T-cell (primary cell): ENCODE data around the gene DDAH1. TPM values are rescaled to one million over a fixed set of nuclear protein-coding genes. Genes with fewer than 3 reads are reported as not detected.
A peak's percentile ranks its signal among the peaks of the same experiment; 100 is the strongest.

Experiments used
- ATAC-seq, 4 experiments: fragments of 200-7000 bp in 3 of 4; fragments of 150-1000 bp in 1 of 4; cut with Tn5 transposase; replicated peaks in 1 of 4; 1 replicate in 3 of 4; 2 replicates in 1 of 4; pipeline ENCODE4 v1.10.0; 2021; ENCODE audit warnings: moderate library complexity in 3 of 4, mild to moderate bottlenecking in 2 of 4, moderate number of reproducible peaks in 1 of 4
- CTCF ChIA-PET, 2 donors: fragments of 300-600 bp; sonication (Branson Sonifier 250); formaldehyde crosslinking; loops; one replicate each; lab custom pipeline; 2022; ENCODE audit warnings: antibody characterized with exemption in 2 of 2; lab: Charles Lee
- POLR2A ChIA-PET, 2 donors: fragments of 300-600 bp; sonication (Branson Sonifier 250); formaldehyde crosslinking; loops; one replicate each; lab custom pipeline; 2022; ENCODE audit warnings: antibody characterized with exemption in 2 of 2; lab: Charles Lee
- DNase-seq, 35 experiments: peaks; one replicate each; pipeline versions ENCODE4 v3.0.0 to v3.0.0-alpha.2; 2013 to 2023
- H3K27ac ChIP-seq: one replicate; pipeline ENCODE4 v1.5.1; 2013; ENCODE audit warnings: low read length
- H3K27me3 ChIP-seq, 2 experiments: replicated peaks in 1 of 2; 1 replicate in 1 of 2; 2 replicates in 1 of 2; pipeline versions ENCODE4 v1.6.1 to v1.7.0; 2013; ENCODE audit warnings: low read length in 1 of 2, mixed read lengths in 1 of 2; ENCODE audit not compliant: control insufficient read depth in 2 of 2, insufficient read depth in 2 of 2; ENCODE audit errors: extremely low read depth in 1 of 2
- H3K36me3 ChIP-seq, 2 donors: 1 replicate in 1 of 2; 2 replicates in 1 of 2; pipeline versions ENCODE4 v1.6.1 to v1.7.0; 2013; ENCODE audit warnings: low read length in 1 of 2; ENCODE audit not compliant: control insufficient read depth in 2 of 2, insufficient read depth in 1 of 2; ENCODE audit errors: extremely low read depth in 1 of 2
- H3K4me1 ChIP-seq, 2 experiments: 1 replicate in 1 of 2; 2 replicates in 1 of 2; pipeline versions ENCODE4 v1.6.1 to v1.7.0; 2013; ENCODE audit warnings: low read length in 2 of 2, mixed read lengths in 1 of 2; ENCODE audit not compliant: insufficient read depth in 2 of 2, control insufficient read depth in 1 of 2; ENCODE audit errors: extremely low read depth in 1 of 2
- H3K4me3 ChIP-seq, 2 donors: 1 replicate in 1 of 2; 2 replicates in 1 of 2; pipeline versions ENCODE4 v1.5.1 to v1.7.0; 2013; ENCODE audit warnings: mild to moderate bottlenecking in 2 of 2, low read length in 1 of 2, moderate library complexity in 1 of 2; ENCODE audit not compliant: control insufficient read depth in 1 of 2; ENCODE audit errors: extremely low read depth in 1 of 2
- H3K9me3 ChIP-seq: 2 replicates; pipeline ENCODE4 v1.7.0; 2013
- H3K27ac Mint-ChIP-seq, 2 donors: one replicate each; pipeline ENCODE4 v1.8.0; 2020 to 2021; ENCODE audit warnings: mild to moderate bottlenecking in 2 of 2, mixed read lengths in 2 of 2
- H3K27me3 Mint-ChIP-seq, 2 donors: one replicate each; pipeline ENCODE4 v1.8.0; 2021 to 2022; ENCODE audit warnings: mixed read lengths in 2 of 2
- H3K36me3 Mint-ChIP-seq: one replicate; pipeline ENCODE4 v1.8.0; 2021; ENCODE audit warnings: mixed read lengths
- H3K4me1 Mint-ChIP-seq, 3 donors: one replicate each; pipeline ENCODE4 v1.8.0; 2020 to 2022; ENCODE audit warnings: mixed read lengths in 3 of 3, mild to moderate bottlenecking in 1 of 3
- H3K4me3 Mint-ChIP-seq, 3 donors: one replicate each; pipeline ENCODE4 v1.8.0; 2020 to 2022; ENCODE audit warnings: mild to moderate bottlenecking in 3 of 3, mixed read lengths in 3 of 3, moderate library complexity in 3 of 3
- H3K9me3 Mint-ChIP-seq, 3 donors: one replicate each; pipeline ENCODE4 v1.8.0; 2020 to 2022; ENCODE audit warnings: mixed read lengths in 3 of 3
- WGBS: methylation state at CpG from one replicate; pipeline ENCODE4 v1.1.5; 2013; ENCODE audit warnings: missing lambda C conversion rate; ENCODE audit not compliant: insufficient coverage; 5-methylcytosine and 5-hydroxymethylcytosine counted together
- total RNA-seq, 35 experiments: library from RNA in 6 of 35; stranded (reverse) in 6 of 35; fragments of 120-200 nt in 1 of 35; gene quantifications; one replicate each; pipeline versions ENCODE4 v1.2.1 to v1.2.4 and lab custom pipeline; 2013 to 2026

Gene DDAH1
- total RNA-seq, 5 donors from 2014 or later (not counting 1 experiment from before 2014, with no cell fraction given) = 0.16 to 0.47 (median 0.32) TPM; not detected in 2

DNA sequence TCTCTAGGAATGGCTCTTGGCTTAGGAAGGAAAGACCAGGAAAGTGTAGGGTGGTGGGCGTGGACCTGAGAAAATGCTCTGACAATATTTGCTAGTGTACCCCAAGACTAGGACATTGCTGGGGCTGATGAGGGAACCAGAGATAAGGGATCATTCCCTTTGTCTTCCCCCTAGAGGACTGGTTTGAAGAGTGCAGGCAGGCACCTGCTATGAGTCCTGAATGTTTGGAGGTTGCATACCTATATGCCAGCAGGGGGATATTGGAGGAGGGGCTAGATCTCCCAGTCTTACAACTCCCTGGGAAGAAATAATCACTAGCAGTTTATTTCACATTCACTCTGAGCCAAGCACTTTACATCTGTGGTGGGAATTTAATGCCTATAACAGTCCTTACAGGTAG, 182.5 kb downstream of the DDAH1 start:
- Histone ChIP-seq H3K9me3 (no peaks in the 10 kb centered on the region), H3K4me1 (no peaks in the 10 kb centered on the region), H3K4me3 (no peak overlapping the region), H3K27me3 (peaks cover 0 to 14% of the 10 kb centered on the region in 2 experiments), H3K27ac (no peak overlapping the region), H3K36me3 (no peaks in the 10 kb centered on the region)
- H3K4me3 Mint-ChIP-seq = no peak overlapping the region
- no CpG with 5 or more reads among the region's 1 CpG for WGBS
- DNase-seq (no peak), ATAC-seq (peak in 1 of 4 experiments; percentile 56)
- H3K27ac Mint-ChIP-seq = no peak overlapping the region
- no peaks in the 10 kb centered on the region for H3K9me3 Mint-ChIP-seq
- no peaks in the 10 kb centered on the region for H3K36me3 Mint-ChIP-seq
- ChIA-PET POLR2A (no interaction called here), CTCF (no interaction called here)
- H3K4me1 Mint-ChIP-seq = peaks cover 5 to 17% (median 10%) of the 10 kb centered on the region in 3 donors
- H3K27me3 Mint-ChIP-seq = no peaks in the 10 kb centered on the region

DNA sequence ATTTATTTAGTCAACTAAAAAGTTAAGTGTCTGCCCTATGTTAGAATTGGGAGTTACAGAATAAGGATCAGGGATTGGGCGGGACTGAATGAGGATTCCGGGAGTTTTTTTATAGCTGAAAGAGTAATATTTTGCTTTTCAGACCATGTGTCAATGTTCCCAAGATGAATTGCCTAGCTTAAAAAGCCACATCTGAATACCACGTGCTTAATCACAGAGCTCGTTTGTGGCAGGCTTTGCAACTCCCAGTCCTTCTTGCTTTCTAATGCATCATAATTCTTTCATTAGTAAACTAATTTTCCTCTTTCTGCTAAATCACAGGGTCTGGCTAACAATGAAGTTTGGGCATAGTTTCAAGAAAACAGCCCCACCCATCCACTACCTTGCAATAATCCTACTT, 184.3 kb downstream of the DDAH1 start:
- Mint-ChIP-seq H3K27me3 (no peaks in the 10 kb centered on the region), H3K36me3 (no peaks in the 10 kb centered on the region), H3K4me1 (peaks cover 14 to 23% (median 17%) of the 10 kb centered on the region in 3 donors), H3K9me3 (no peaks in the 10 kb centered on the region), H3K4me3 (no peak overlapping the region), H3K27ac (no peak overlapping the region)
- H3K27ac ChIP-seq = no peak overlapping the region
- H3K36me3 ChIP-seq = no peaks in the 10 kb centered on the region
- ChIA-PET POLR2A (interaction anchor here in 1 of 2 donors (0.6 kb wide), 1 partner anchor 100 kb away, joined by 3 read pairs; no protein-coding TSS in a partner anchor), CTCF (no interaction called here)
- peaks cover 2 to 7% of the 10 kb centered on the region in 2 experiments for H3K4me1 ChIP-seq
- 88% methylated on average over 3 of the region's 4 CpGs for WGBS
- H3K27me3 ChIP-seq = peaks cover 0 to 14% of the 10 kb centered on the region in 2 experiments
- no peak overlapping the region for H3K4me3 ChIP-seq
- no peaks in the 10 kb centered on the region for H3K9me3 ChIP-seq
- DNase-seq (no peak), ATAC-seq (no peak)

DNA sequence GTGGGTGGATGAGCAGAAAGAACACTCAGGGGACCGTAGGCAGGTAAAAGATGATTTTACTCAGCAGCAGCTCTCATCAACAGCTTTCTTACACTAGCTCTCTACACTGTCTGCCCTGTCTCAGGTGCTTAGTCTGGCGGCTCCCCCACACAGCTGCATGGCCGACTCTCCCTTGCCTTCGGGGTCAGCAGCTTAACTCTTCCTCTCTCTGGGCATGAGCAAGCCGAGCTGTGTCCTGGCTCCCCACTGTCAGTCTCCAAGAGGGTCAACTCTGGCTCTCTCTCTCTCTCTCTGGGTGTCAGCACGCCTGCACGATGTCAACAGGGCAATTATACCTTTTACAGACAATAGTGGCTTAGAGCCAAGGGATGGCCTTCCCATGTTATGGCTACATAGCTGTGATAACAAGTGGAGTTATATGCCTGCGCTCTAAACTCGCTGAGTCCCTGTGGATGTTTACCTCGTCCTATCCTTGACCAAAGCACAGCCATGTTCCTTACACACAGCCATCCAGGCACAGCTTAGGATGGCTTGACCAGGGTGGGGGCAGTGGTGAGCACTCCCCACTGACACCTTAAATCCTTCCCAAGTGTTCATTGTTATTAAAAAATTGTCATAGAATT, 185.4 kb downstream of the DDAH1 start:
- H3K27me3 Mint-ChIP-seq = no peaks in the 10 kb centered on the region

DNA sequence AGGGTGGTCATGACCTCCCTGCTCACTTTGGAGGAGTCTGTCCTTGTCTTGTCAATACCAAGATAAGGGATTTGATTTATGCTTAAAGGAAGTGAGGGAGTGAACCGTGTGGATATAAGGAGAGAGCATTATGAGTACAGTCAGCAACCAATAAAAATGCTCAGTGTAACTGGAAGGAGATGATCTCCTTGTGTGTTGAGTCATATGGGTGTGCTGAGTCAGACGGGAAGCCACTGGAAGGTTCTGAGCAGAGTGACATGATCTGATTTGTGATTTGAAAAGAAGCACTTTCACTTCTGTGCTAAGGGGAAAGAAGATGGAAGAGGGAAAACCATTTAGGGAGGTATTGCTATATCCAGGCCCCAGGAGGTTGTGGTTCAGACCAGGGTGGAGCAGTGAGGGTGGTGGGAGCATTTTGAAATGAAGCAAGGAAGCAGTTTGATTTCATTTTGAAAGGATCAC, 186.1 kb downstream of the DDAH1 start:
- 22% methylated on average over 2 of the region's 2 CpGs for WGBS
- peak overlapping the region in 2 of 3 donors; percentile 0 to 25 for H3K4me3 Mint-ChIP-seq
- Histone ChIP-seq H3K27me3 (peaks cover 0 to 5% of the 10 kb centered on the region in 2 experiments), H3K36me3 (no peaks in the 10 kb centered on the region), H3K27ac (no peak overlapping the region), H3K4me3 (no peak overlapping the region), H3K4me1 (peaks cover 10 to 14% of the 10 kb centered on the region in 2 experiments), H3K9me3 (no peaks in the 10 kb centered on the region)
- H3K27me3 Mint-ChIP-seq = no peaks in the 10 kb centered on the region
- DNase-seq (peak in 2 of 35 experiments; percentile 11 to 31), ATAC-seq (no peak)
- H3K4me1 Mint-ChIP-seq = peaks cover 31 to 40% (median 35%) of the 10 kb centered on the region in 3 donors
- H3K9me3 Mint-ChIP-seq = no peaks in the 10 kb centered on the region
- ChIA-PET POLR2A (no interaction called here), CTCF (interaction anchor here in 1 of 2 donors (0.5 to 4.4 kb wide), 3 partner anchors 20 to 343 kb away, joined by 3 to 65 read pairs (median 4); partner anchors contain the start of gene C1orf52)
- peak overlapping the region; percentile 51 to 54 for H3K27ac Mint-ChIP-seq
- no peaks in the 10 kb centered on the region for H3K36me3 Mint-ChIP-seq

More for the DNA sequence above, 185.4 kb downstream of the DDAH1 start:
- DNase-seq = no peak
- no CpG with 5 or more reads among the region's 10 CpGs for WGBS
- ChIA-PET POLR2A (interaction anchor here in 1 of 2 donors (0.7 kb wide), 1 partner anchor 270 kb away, joined by 4 read pairs; no protein-coding TSS in a partner anchor), CTCF (interaction anchor here in 1 of 2 donors (0.5 to 1.0 kb wide), 2 partner anchors 335 to 344 kb away, joined by 3 to 4 read pairs; no protein-coding TSS in a partner anchor)
- peak overlapping the region; percentile 51 to 54 for H3K27ac Mint-ChIP-seq
- no peaks in the 10 kb centered on the region for H3K36me3 ChIP-seq
- no peaks in the 10 kb centered on the region for H3K9me3 Mint-ChIP-seq
- H3K4me3 ChIP-seq = no peak overlapping the region
- ATAC-seq = no peak
- peaks cover 0 to 9% of the 10 kb centered on the region in 2 experiments for H3K27me3 ChIP-seq
- no peak overlapping the region for H3K27ac ChIP-seq
- H3K36me3 Mint-ChIP-seq = no peaks in the 10 kb centered on the region
- H3K4me1 ChIP-seq = peaks cover 10 to 12% of the 10 kb centered on the region in 2 experiments
- no peaks in the 10 kb centered on the region for H3K9me3 ChIP-seq
- no peak overlapping the region for H3K4me3 Mint-ChIP-seq
- H3K4me1 Mint-ChIP-seq = peaks cover 24 to 33% (median 28%) of the 10 kb centered on the region in 3 donors

DNA sequence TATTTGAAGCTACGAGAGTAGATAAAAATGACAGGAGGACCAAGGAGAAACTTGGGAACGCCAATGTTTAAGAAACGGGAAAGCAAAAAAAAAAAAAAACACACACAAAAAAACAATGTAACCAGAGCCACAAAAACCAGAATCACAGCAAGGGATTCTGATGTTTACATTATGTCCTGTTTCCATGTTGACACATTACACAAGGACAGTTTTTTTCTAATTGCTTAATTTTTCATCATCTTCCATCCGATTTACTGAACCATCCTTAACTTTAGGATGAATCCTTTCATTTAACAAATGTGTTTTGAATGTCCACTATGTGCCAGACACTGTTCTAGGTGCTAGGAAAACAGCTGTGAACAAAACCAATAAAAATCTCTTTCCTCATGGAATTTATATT, 187.2 kb downstream of the DDAH1 start:
- H3K27ac ChIP-seq = no peak overlapping the region
- DNase-seq (no peak), ATAC-seq (no peak)
- H3K36me3 ChIP-seq = peaks cover 0 to 2% of the 10 kb centered on the region in 2 donors
- Mint-ChIP-seq H3K36me3 (peaks cover 10% of the 10 kb centered on the region), H3K9me3 (no peaks in the 10 kb centered on the region), H3K27me3 (no peaks in the 10 kb centered on the region), H3K4me1 (peaks cover 42 to 51% (median 46%) of the 10 kb centered on the region in 3 donors), H3K27ac (peak overlapping the region in 1 of 2 donors; percentile 93), H3K4me3 (no peak overlapping the region)
- H3K27me3 ChIP-seq = no peaks in the 10 kb centered on the region
- H3K4me1 ChIP-seq = peaks cover 10 to 14% of the 10 kb centered on the region in 2 experiments
- H3K4me3 ChIP-seq = no peak overlapping the region
- H3K9me3 ChIP-seq = no peaks in the 10 kb centered on the region
- ChIA-PET CTCF (interaction anchor here (0.7 to 4.4 kb wide), 6 partner anchors 14 to 333 kb away, joined by 3 to 65 read pairs (median 19); partner anchors contain the start of gene C1orf52 (in 1 of the 2)), POLR2A (no interaction called here)
- no CpG with 5 or more reads among the region's 4 CpGs for WGBS

DNA sequence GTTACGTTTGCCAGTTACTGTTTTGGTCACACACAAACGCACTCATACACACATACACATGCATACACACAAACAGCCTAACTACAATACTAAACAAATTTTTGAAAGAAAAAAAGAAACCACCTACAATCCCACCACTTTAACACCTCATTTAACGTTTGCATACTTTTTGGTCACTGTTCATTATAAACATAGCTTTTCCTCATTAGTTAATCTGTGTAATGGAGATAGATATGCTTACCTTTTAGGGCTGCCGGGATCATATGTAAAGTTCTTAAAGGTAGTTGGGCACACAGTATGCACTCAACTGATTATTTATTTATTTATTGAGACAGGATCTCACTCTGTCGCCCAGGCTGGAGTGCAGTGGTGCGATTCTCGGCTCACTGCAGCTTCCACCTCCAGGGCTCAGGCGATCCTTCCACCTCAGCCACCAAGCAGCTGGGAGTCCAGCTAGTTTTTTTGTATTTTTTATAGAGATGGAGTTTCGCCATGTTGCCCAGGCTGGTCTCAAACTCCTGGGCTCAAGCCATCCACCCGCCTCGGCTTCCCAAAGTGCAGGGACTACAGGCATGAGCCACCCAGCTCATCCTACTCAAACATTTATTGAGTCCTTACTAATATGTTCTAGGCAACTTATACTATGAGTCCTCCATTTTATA, 187.8 kb downstream of the DDAH1 start:
- H3K27me3 Mint-ChIP-seq = no peaks in the 10 kb centered on the region
- 0% methylated on average over 2 of the region's 11 CpGs for WGBS
- CTCF ChIA-PET = interaction anchor here (0.6 to 4.4 kb wide), 14 partner anchors 14 to 1139 kb away, joined by 3 to 65 read pairs (median 6); partner anchors contain the start of gene C1orf52 (in 2 of the 2)
- peak overlapping the region; percentile 86 to 93 for H3K27ac Mint-ChIP-seq
- peak overlapping the region; percentile 83 to 88 (median 86) for H3K4me3 Mint-ChIP-seq
- Histone ChIP-seq H3K36me3 (peaks cover 2 to 6% of the 10 kb centered on the region in 2 donors), H3K4me1 (peaks cover 10 to 14% of the 10 kb centered on the region in 2 experiments), H3K4me3 (peak overlapping the region; percentile 66 to 68), H3K27ac (peak overlapping the region; percentile 87), H3K9me3 (no peaks in the 10 kb centered on the region), H3K27me3 (no peaks in the 10 kb centered on the region)
- peaks cover 11% of the 10 kb centered on the region for H3K36me3 Mint-ChIP-seq
- H3K9me3 Mint-ChIP-seq = no peaks in the 10 kb centered on the region
- no peak for DNase-seq
- ATAC-seq = no peak
- POLR2A ChIA-PET = interaction anchor here (0.6 to 2.4 kb wide), 11 partner anchors 18 to 1805 kb away, joined by 3 to 20 read pairs (median 5); partner anchors contain the start of genes C1orf52 (in 2 of the 2) and CTBS (in 1 of the 2)
- peaks cover 45 to 55% (median 51%) of the 10 kb centered on the region in 3 donors for H3K4me1 Mint-ChIP-seq
